GM18505 (cell line): ENCODE measurements around the gene SPR.
A peak's percentile ranks its signal among the peaks of the same experiment; 100 is the strongest.

Source experiments
- ATAC-seq: cut with Tn5 transposase; IDR thresholded peaks from one replicate; pipeline ENCODE4 v1.9.1; 2021; ENCODE audit not compliant: unreplicated experiment
- POLR2A ChIP-seq: IDR thresholded peaks from 4 replicates; pipeline ENCODE4 v1.6.1; 2011; ENCODE audit warnings: borderline replicate concordance; ENCODE audit not compliant: insufficient read depth, insufficient read length; ENCODE audit errors: extremely low read depth

Gene SPR

DNA sequence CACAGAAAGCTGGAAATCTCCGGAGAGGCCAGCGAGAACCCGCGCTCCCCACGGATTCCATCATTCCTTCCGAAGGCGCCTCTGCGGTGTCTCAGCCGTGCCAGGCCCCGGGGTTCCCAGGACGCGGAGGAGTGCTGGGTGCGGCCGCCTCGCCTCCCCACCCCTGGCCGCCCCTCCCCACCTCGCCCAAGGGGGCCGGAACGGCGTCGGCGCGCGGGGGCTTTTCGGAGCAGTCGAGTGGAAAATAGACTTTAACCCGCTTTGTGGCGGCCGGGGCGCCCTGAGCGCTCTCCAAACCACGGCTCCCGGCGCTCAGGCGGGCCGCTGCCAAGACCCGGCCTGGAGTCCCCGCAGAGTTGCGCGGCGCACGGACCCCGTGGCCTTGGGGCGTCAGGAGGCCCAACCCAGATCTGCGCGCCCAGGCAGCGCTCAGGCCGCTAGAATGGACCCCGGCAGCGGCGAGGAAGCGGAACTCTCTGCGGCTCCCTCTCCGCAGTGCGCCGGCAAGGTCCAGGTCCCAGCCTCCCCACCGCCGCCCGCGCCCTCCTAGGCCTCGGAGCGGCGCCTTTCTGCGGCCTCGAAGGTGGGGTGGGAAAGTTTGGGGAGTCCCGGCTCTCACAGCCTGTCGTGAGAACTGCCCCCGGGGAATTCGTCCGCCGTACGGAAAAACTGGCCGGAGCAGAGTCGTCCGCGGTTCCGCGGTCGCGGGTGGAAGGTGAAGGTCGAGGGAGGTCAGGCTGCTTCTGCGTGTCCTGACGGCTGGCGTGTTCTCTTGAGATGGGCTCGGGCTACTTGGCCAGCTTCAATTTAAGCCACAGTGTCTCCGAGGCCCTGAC lies 28.9 kb downstream of the SPR start:
- peak; percentile 55 for ATAC-seq
- TF ChIP-seq POLR2A: no peak

DNA sequence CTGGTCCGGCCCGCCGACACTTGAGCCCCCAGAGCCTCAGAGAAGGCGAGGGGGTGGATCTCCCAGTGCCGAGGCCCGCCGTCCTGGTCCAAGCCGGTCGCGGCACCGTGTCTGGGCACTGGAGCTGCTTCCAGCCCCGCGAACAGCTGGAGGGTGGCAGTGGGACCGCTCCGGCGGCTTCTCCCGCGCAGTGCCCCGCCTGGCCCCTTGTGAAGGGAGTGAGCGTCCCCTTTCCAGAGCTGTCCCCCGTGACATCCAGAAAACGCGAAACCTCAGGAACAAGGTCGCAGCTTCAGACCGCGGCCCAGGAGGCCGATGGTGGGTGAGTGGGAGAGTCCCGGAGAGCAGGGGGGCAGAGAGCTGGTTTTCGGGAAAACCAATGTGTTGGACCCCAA lies 29.5 kb downstream of the SPR start:
- no peak for TF ChIP-seq POLR2A
- ATAC-seq: no peak

DNA sequence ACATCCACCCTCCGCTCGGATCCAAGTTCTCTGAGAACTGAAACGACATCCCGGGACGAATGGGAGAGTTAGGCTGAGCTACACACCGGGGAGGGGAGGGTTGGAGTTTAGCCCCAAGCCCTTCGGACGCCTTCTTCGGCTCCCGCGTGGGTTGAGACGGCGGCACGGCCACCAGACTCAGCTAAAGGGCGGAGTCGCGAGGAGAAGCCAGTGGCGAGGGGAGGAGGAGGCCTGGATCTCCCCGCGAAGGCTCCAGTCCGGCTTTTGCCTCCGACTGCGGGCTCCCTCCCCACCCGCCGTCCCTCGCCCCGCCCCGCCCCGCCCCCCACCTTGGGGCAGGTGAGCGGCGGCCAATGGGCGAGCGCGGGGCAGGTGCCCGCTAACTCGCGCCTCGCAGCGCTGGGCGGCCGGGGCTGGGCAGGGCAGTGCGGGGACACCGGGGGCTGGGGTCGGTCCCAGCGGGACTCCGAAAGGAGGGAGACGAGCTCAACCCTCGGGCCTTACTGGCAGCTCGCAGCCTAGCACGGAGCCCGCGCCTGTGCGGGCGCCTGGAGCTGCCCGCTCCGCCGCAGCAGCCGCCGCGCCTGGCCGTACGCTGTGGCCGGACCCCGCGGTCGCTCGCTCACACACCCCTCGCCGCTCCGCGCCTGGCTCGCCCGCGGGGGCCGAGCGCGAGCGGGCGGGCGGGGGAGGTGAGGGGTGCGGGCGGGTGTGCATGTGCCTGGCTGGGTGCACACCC lies 30.1 kb downstream of the SPR start, which contains the start of gene EMX1:
EMX1 (plus strand) TSS at position 382 of the 739 bp plus-strand sequence; CDS start at position 716, 334 bp downstream.
- ATAC-seq: no peak
- TF ChIP-seq POLR2A: no peak

DNA sequence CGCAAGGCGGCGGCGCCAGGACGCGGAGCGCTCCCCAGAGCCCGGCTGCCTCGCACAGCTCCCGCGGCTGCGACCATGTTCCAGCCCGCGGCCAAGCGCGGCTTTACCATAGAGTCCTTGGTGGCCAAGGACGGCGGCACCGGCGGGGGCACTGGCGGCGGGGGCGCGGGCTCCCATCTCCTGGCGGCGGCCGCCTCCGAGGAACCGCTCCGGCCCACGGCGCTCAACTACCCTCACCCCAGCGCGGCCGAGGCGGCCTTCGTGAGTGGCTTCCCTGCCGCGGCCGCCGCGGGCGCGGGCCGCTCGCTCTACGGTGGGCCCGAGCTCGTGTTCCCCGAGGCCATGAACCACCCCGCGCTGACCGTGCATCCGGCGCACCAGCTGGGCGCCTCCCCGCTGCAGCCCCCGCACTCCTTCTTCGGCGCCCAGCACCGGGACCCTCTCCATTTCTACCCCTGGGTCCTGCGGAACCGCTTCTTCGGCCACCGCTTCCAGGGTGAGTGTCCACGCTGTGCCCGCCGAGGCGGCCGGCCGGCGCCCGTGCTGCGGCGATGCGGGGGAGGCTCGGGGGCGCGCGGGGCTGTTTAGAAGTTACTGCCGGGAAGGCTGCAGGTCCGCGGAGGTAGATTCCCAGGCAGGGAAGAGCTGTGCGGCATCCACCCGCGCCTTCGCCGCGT lies 30.8 kb downstream of the SPR start:
- no peak for ATAC-seq
- no peak for TF ChIP-seq POLR2A

DNA sequence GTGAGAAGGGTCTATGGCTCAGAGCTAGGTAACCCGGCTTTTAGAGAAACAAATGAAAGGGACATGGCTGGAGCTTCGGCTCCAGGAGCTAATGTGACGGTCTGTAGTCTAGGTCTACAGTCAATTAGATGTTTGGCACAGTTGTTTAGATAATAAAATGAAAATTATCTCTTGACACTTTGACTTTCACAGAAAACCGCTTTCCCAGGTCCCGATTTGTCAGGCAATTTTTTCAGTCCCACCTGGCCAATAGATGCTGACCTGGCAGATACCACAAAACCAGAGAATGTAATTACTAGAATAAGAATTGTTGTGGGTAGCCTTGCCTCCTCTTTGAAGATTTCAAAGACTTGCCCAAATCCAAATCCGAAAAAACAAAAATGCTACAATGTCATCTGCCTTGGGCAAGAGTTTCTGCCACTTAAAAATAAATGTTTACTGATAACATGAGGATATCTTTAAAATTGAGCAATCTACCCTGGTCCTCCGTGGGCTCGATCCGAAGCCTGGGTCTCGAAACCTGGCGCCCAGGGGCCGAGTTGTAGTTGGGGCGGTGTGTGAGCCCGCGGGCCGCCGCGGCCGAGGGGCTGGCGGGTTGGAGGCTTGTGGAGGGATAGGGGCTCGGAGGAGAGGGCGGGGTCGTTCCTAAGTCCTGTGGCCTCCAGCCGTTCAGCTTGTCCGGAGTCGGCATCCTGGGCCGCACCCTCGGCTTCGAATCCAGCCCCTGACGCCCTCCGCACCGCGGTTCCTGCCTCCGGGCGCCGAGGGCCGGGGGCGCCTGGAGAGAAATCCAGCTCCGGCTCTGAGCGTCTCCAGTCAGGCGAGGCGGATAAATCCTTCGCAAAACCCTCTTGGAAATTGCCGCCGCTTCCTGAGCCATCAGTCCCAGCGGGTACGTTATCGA lies 32.5 kb downstream of the SPR start:
- no peak for TF ChIP-seq POLR2A
- ATAC-seq: no peak

DNA sequence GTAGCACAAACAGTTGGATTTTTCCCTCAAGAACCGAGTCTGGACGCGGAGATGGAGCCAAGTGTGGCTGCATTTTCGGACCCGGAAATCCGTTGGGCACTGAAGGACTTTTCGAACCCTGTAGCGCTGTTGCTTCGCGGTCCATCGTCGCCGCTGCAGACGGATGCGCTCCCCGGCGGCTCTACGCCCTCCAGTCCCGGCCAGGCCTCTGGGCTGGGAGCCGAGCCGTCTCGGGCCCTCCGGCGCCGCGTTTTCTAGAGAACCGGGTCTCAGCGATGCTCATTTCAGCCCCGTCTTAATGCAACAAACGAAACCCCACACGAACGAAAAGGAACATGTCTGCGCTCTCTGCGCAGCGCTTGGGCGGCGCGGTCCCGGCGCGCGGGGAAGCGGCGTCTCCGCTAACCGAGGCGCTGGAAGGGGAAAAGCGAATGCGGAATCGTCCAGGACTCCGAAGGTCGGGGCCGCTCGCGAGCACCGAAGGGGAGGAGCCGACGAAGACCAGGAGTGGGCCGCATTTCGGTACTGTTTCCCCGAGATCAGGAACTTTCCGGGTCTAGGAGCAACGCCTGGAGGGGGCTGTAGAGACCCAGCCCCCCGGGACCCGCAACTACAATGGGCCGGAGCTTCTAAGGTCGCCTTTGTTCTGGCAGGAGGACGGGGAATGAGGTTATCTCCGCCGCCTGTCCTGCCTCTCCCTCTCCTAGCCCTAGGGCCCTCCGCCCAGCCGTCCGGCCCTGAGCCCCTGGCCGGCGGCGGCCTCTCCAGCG lies 33.3 kb downstream of the SPR start:
- no peak for ATAC-seq
- no peak for TF ChIP-seq POLR2A

DNA sequence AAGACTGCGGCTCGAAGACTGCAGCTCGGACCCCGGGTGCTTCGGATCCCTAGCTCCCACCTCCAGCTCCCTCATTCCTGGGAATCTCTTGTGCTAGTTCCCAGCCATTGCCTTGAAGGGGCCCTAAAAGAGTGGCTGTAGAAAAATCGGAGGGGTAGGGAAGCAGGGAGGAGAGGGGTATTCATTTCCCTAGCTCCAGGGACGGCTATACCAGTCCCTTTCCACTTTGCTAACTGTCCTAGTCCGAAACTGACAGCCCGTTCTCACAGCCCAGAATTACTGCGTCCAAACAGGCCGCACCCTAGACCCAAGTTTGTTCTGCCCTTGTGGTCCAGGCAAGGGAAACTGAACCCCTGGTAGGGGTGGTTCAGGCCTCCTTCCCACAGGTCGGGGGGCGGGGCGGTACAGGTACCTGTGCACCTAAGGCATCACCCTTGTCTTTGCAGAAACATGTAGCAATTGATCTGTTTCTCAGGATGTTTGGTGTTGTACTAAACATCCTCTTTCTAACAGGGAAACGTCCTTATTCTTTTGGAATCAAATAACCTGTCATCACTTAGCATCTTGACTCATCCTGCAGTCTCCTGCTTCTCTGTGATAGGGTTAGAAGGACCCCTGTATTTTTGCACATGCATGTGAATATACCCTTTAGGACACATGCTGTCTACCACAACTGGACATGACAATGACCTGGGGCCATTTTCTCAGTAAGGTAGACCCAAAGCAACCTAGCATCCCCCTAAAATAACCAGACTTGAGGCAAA lies 34.1 kb downstream of the SPR start:
- TF ChIP-seq POLR2A: no peak
- no peak for ATAC-seq

DNA sequence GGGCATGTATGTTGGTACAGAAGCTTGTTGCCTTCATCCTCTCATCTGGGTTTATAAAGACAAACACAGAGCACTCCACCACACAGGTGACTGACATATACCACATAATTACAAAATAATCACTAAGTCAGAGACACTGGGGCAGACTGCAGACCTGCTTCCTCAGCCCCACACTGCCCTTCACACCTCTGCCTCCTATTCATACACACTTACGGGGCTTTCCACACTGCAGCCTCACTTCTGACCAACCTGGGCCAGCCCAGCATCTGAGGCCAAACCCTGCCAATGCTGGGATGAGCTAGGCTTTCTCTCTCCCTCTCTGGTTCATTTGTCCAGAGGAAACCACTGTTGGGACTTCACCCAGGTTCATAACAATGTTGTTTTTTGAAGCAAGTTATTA lies 34.6 kb downstream of the SPR start:
- no peak for TF ChIP-seq POLR2A
- ATAC-seq: no peak

DNA sequence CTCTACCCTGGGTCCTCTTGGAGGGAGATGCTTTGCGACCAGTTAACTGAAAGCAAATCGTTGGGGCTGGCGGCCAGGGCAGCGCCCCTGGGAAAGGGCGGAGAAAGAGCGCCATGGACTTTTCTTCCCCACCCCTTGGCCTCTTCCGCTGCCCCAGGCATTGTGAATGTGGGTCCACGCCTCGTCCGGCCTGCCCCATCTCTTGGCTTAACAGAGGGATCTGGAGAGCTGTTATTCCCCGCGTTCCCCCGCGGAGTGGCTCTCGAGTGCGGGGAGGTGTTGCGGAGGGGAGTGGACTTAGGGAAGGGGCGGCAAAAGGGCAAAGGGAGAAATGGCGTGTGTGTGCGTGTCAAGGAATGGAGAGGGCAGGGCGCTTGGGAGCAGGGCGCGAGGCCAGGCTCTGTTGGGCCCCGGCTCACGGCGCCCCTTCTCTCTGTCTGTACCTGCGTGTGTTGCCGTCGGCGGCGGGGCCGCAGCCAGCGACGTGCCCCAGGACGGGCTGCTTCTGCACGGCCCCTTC lies 36.7 kb downstream of the SPR start:
- no peak for TF ChIP-seq POLR2A
- ATAC-seq: no peak

DNA sequence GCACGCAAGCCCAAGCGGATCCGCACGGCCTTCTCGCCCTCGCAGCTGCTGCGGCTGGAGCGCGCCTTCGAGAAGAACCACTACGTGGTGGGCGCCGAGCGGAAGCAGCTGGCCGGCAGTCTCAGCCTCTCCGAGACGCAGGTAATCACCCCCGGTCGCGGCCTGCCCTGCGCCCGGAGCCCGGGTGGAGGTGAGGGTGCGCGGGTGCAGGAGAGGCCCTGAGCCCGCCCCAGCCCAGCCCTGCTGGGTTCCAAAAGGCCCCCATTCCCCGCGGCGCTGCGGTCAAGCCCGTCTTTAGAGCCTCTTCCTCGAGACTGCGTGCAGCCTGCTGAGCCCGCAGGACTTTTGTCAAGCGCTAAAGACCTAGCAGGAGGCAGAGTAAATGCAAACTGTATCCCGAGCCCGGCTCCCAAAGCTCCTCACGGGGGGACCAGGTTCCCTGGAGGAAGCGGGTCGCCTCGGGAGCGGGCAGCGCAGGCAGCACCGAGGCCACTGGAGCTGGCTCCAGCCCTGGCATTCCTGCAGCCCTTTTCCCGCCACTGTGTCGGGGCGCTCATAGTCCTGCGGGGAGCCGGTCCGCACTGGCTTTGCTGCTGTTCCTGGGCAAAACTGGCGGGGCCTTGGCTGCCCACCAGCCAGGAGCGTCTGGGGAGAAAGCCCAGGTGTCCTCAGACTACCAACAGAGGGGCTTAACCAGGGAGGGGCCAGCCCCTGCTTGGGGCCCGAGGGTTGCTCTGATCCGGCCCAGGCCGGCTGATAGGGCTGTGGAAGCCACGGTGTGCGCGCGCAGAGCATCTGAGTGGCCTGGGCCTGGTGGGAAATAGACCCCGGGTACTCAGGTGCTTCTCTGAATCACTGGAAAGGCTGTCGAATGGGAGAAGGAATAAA lies 37.4 kb downstream of the SPR start:
- TF ChIP-seq POLR2A: no peak
- peak; percentile 45 for ATAC-seq
